Sigmoid colon (tissue), 4 donors: Measurements from ENCODE around the gene ZDHHC11B.
"Not testable (repeated sequence)": the region's sequence is repeated elsewhere in the genome, so short reads cannot be mapped to it uniquely, and the experiment has no call there.

Experiments used
- EP300 ChIP-seq, 4 donors: sonication (generic); formaldehyde crosslinking; IDR thresholded peaks; one replicate each; pipeline ENCODE4 v1.6.1; 2017; ENCODE audit warnings: antibody characterized with exemption in 4 of 4
- POLR2AphosphoS5 ChIP-seq, 4 donors: sonication (generic); formaldehyde crosslinking; IDR thresholded peaks; one replicate each; pipeline ENCODE4 v1.6.1; 2017; ENCODE audit warnings: antibody characterized with exemption in 4 of 4
- TF ChIP-seq, protein P1 (sequence below), 4 experiments: fragments of 450-650 bp in 3 of 4; fragments of 200-600 bp in 1 of 4; IDR thresholded peaks; one replicate each; pipeline ENCODE4 v1.5.1; 2016 to 2019; ENCODE audit warnings: antibody characterized with exemption in 4 of 4, mild to moderate bottlenecking in 3 of 4, moderate library complexity in 2 of 4

DNA sequence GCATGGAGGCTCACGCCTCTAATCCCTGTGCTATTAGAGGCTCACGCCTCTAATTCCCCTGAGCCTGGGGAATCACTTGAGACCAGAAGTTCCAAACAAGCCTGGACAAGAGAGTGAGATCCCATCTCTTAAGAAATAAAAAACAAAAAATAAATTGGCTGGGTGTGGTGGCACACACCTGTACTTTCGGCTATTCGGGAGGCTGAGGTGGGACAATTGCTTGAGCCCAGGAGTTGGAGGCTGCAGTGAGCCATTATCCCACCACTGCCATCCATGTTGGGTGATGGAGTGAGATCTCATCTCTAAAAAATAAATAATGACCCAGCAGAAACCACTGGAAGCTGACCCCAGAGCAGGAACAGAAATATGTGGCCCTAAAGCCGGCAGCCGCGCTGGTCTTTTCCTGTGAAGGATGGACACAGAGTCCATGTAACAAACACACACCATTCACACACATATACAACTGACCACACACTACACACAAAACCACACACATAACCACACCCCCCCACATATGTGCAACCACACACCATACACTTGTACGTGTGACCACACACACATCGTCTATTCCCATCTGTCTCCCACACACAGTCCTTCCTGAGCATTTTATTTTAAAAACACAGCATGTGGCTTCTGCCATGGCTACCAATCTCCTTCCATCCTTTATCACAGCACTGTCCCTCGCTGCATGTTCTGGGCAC, 51.6 kb downstream of the ZDHHC11B start:
- TF ChIP-seq, protein P1, sequence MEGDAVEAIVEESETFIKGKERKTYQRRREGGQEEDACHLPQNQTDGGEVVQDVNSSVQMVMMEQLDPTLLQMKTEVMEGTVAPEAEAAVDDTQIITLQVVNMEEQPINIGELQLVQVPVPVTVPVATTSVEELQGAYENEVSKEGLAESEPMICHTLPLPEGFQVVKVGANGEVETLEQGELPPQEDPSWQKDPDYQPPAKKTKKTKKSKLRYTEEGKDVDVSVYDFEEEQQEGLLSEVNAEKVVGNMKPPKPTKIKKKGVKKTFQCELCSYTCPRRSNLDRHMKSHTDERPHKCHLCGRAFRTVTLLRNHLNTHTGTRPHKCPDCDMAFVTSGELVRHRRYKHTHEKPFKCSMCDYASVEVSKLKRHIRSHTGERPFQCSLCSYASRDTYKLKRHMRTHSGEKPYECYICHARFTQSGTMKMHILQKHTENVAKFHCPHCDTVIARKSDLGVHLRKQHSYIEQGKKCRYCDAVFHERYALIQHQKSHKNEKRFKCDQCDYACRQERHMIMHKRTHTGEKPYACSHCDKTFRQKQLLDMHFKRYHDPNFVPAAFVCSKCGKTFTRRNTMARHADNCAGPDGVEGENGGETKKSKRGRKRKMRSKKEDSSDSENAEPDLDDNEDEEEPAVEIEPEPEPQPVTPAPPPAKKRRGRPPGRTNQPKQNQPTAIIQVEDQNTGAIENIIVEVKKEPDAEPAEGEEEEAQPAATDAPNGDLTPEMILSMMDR (IDR thresholded peaks at IDR 0.05): not testable (repeated sequence)
- not testable (repeated sequence) for TF ChIP-seq POLR2AphosphoS5, EP300 (IDR thresholded peaks at IDR 0.05)
